WTC11 (cell line): ENCODE results near the gene RPL13.

Experiments used
- CBFB ChIP-seq: sonication (generic); formaldehyde crosslinking; IDR thresholded peaks from 2 replicates; pipeline ENCODE4 v1.8.1; 2022; ENCODE audit warnings: mild to moderate bottlenecking, low read depth, missing genetic modification reagents
- FOXP1 ChIP-seq: sonication (generic); formaldehyde crosslinking; IDR thresholded peaks from 2 replicates; pipeline ENCODE4 v1.8.0; 2022; ENCODE audit warnings: missing genetic modification reagents, mild to moderate bottlenecking, moderate library complexity, borderline replicate concordance
- JUN ChIP-seq: sonication (generic); formaldehyde crosslinking; IDR thresholded peaks from 2 replicates; pipeline ENCODE4 v1.8.0; 2023; ENCODE audit warnings: mild to moderate bottlenecking, missing genetic modification reagents
- NFYB ChIP-seq: sonication (generic); formaldehyde crosslinking; conservative IDR thresholded peaks from 2 replicates; pipeline ENCODE4 v1.8.0; 2022; ENCODE audit warnings: low read depth, missing genetic modification reagents
- SP1 ChIP-seq: sonication (generic); formaldehyde crosslinking; conservative IDR thresholded peaks from 2 replicates; pipeline ENCODE4 v1.8.1; 2022; ENCODE audit warnings: missing genetic modification reagents
- ZNF138 ChIP-seq: sonication (generic); formaldehyde crosslinking; conservative IDR thresholded peaks from 2 replicates; pipeline ENCODE4 v1.8.1; 2022; ENCODE audit warnings: mild to moderate bottlenecking, moderate library complexity, missing genetic modification reagents
- ZNF423 ChIP-seq: fragments of 250-450 bp; sonication (Bioruptor Pico); IDR thresholded peaks from 2 replicates; pipeline ENCODE4 v2.1.2; 2022; ENCODE audit warnings: mild to moderate bottlenecking, moderate library complexity
- TF ChIP-seq, protein P1 (sequence below): sonication (generic); formaldehyde crosslinking; IDR thresholded peaks from 2 replicates; pipeline ENCODE4 v1.8.1; 2023; ENCODE audit warnings: mild to moderate bottlenecking, missing genetic modification reagents
- TF ChIP-seq, protein P2 (sequence below): fragments of 200-600 bp; IDR thresholded peaks from 2 replicates; pipeline ENCODE4 v1.8.0; 2022; ENCODE audit warnings: antibody characterized with exemption
- TF ChIP-seq, protein P3 (sequence below): fragments of 250-450 bp; sonication (Bioruptor Pico); IDR thresholded peaks from 2 replicates; pipeline ENCODE4 v1.9.0; 2021; ENCODE audit warnings: mild to moderate bottlenecking
- TF ChIP-seq, protein P4 (sequence below): sonication (generic); formaldehyde crosslinking; conservative IDR thresholded peaks from 2 replicates; pipeline ENCODE4 v1.8.1; 2022; ENCODE audit warnings: mild to moderate bottlenecking, missing genetic modification reagents
- TF ChIP-seq, protein P5 (sequence below): sonication (generic); formaldehyde crosslinking; IDR thresholded peaks from 2 replicates; pipeline ENCODE4 v1.8.1; 2022; ENCODE audit warnings: mild to moderate bottlenecking, moderate library complexity, missing genetic modification reagents

DNA sequence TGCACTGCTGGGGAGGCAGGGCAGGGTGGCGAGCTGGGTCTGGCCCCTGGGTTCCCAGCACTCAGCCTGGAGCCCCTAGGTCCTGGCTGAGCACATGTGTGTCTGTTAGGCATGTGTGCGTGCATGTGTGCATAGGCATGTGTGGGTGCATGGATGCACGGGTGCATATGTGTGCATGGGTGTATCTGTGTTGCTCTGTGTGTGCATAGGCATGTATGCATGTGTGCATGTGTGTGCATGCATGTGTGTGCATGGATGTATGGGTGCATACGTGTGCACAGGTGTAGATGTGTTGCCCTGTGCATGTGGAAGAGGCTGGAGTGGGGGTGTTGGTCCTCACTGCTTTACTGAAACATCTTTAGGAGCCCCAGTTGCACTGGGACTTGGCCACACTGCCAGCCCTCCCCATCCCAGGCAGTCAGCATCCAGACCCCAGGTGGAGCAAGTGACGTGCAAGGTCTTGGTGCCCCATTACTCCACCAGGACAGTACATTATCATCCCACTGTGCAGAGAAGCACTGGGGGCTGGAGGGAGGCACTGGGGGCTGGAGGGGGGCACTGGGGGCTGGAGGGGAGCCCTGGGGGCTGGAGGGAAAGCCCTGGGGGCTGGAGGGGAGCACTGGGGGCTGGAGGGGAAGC is 42.6 kb downstream of the RPL13 start:
- TF ChIP-seq, protein P1, sequence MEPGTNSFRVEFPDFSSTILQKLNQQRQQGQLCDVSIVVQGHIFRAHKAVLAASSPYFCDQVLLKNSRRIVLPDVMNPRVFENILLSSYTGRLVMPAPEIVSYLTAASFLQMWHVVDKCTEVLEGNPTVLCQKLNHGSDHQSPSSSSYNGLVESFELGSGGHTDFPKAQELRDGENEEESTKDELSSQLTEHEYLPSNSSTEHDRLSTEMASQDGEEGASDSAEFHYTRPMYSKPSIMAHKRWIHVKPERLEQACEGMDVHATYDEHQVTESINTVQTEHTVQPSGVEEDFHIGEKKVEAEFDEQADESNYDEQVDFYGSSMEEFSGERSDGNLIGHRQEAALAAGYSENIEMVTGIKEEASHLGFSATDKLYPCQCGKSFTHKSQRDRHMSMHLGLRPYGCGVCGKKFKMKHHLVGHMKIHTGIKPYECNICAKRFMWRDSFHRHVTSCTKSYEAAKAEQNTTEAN, result no peak
- TF ChIP-seq, protein P2, sequence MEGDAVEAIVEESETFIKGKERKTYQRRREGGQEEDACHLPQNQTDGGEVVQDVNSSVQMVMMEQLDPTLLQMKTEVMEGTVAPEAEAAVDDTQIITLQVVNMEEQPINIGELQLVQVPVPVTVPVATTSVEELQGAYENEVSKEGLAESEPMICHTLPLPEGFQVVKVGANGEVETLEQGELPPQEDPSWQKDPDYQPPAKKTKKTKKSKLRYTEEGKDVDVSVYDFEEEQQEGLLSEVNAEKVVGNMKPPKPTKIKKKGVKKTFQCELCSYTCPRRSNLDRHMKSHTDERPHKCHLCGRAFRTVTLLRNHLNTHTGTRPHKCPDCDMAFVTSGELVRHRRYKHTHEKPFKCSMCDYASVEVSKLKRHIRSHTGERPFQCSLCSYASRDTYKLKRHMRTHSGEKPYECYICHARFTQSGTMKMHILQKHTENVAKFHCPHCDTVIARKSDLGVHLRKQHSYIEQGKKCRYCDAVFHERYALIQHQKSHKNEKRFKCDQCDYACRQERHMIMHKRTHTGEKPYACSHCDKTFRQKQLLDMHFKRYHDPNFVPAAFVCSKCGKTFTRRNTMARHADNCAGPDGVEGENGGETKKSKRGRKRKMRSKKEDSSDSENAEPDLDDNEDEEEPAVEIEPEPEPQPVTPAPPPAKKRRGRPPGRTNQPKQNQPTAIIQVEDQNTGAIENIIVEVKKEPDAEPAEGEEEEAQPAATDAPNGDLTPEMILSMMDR, result no peak
- TF ChIP-seq CBFB (CRISPR knock-in tag) (no peak), ZNF138 (CRISPR knock-in tag) (no peak), NFYB (CRISPR knock-in tag) (no peak), JUN (CRISPR knock-in tag) (no peak), FOXP1 (CRISPR knock-in tag) (no peak), ZNF423 (CRISPR knock-in tag) (no peak), SP1 (CRISPR knock-in tag) (no peak)
- TF ChIP-seq, protein P3, sequence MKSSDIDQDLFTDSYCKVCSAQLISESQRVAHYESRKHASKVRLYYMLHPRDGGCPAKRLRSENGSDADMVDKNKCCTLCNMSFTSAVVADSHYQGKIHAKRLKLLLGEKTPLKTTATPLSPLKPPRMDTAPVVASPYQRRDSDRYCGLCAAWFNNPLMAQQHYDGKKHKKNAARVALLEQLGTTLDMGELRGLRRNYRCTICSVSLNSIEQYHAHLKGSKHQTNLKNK (CRISPR knock-in tag), result no peak
- TF ChIP-seq, protein P4, sequence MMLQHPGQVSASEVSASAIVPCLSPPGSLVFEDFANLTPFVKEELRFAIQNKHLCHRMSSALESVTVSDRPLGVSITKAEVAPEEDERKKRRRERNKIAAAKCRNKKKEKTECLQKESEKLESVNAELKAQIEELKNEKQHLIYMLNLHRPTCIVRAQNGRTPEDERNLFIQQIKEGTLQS, result no peak
- TF ChIP-seq, protein P5, sequence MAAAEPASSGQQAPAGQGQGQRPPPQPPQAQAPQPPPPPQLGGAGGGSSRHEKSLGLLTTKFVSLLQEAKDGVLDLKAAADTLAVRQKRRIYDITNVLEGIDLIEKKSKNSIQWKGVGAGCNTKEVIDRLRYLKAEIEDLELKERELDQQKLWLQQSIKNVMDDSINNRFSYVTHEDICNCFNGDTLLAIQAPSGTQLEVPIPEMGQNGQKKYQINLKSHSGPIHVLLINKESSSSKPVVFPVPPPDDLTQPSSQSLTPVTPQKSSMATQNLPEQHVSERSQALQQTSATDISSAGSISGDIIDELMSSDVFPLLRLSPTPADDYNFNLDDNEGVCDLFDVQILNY (CRISPR knock-in tag), result no peak
